GM18502 (cell line): Measurements from ENCODE around the gene SPATA32.

Experiments
- ATAC-seq: cut with Tn5 transposase; IDR thresholded peaks from one replicate; pipeline ENCODE4 v1.9.1; 2021; ENCODE audit warnings: mild to moderate bottlenecking; ENCODE audit not compliant: unreplicated experiment, poor library complexity

The SPATA32 gene

GRCh38 chr17:45248132-45248957, 13.5 kb downstream of the SPATA32 start:
- ATAC-seq: peak; percentile 63

DNA sequence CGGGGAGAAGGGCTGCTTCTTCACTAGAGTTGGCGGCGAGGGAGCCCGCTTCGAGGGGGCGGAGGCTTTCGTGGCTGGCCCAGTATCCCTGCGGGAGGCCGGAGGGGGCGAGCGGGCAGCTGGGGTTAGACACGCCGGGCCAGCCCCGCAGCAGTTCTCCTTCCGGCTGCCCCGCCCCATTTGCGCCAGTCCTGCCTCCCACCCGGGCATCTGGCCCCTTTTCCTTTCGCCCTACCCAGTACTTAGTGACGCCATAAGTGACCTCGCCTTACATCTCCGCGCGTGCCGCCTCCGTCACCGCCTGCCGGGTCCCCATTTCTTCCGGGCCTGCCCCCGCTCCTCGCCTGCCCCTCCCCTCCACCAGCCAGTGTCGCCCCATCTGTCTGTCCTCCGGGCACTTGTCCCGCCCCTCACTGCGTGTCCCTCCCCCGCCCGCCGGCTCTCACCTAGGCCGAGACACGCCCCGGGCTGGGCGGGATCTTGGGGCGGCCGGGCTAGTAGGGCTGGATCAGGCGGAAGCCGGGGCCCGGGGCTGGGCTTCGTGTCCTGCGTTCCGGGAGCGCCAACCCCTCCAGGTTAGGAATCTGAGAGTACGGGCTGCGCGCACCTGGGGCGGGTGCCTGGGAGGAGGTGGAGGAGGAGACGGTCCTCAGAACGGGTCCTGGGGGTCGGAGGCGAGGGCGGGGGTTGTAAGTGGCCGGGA, 14.3 kb downstream of the SPATA32 start:
- peak; percentile 81 for ATAC-seq

- ATAC-seq: no peak
These were observed 14.9 kb downstream of the SPATA32 start for GRCh38 chr17:45246861-45247428.

DNA sequence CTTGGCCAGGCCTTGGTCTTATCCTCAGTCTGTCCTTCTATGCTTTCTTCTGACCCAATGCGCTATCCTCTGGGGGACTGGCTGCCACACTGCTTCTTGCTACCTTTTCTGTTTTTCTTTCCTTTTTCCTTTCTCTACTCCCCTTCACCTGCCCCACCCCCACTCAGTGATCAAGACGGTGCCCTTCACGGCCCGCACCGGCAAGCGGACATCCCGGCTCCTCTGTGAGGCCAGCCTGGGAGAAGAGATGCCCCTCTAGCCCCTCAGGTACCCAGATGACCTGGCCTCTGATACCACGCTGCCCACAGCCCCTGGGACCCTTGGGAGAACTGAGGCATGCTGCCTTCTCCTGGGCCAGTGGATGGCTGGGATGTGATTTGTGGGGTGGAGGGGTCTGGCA, 15.6 kb downstream of the SPATA32 start:
- no peak for ATAC-seq

- no peak for ATAC-seq
These were observed 16.9 kb downstream of the SPATA32 start for GRCh38 chr17:45244725-45245656.

DNA sequence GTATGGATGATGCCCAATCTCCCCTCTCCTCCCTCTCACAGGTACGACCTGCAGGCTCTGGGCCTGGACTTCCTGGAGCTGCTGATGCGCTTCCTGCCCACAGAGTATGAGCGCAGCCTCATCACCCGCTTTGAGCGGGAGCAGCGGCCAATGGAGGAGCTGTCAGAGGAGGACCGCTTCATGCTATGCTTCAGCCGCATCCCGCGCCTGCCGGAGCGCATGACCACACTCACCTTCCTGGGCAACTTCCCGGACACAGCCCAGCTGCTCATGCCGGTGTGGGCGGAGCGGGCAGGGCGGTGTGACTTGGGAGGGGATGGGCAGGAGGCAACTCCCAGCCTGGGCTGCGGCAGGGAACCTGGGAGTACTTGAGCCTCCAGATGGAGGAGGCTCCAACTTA, 18.1 kb downstream of the SPATA32 start:
- ATAC-seq: no peak

GRCh38 chr17:45242029-45242414, 19.9 kb downstream of the SPATA32 start:
- ATAC-seq: no peak

- ATAC-seq: no peak
These were observed 20.4 kb downstream of the SPATA32 start for GRCh38 chr17:45241328-45242028.

DNA sequence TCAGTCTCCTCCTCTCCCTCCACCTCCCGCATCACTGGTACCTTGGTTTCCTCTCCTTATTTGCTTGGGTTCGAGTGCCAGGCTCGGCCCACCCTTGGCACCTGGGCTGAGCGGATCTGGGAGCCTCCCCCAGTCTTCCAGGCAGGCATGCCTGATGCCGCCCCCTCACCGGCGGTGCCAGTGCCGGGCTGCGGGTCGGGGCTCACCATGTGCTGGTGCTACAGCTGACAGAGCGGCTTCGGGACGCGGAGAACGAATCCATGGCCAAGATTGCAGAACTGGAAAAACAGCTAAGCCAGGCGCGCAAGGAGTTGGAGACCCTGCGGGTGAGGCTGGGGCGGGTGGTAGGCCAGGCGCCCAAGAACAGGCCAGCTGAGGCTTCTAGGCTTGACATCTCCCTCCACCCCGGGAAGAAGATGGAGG, 21.0 kb downstream of the SPATA32 start:
- ATAC-seq: no peak

DNA sequence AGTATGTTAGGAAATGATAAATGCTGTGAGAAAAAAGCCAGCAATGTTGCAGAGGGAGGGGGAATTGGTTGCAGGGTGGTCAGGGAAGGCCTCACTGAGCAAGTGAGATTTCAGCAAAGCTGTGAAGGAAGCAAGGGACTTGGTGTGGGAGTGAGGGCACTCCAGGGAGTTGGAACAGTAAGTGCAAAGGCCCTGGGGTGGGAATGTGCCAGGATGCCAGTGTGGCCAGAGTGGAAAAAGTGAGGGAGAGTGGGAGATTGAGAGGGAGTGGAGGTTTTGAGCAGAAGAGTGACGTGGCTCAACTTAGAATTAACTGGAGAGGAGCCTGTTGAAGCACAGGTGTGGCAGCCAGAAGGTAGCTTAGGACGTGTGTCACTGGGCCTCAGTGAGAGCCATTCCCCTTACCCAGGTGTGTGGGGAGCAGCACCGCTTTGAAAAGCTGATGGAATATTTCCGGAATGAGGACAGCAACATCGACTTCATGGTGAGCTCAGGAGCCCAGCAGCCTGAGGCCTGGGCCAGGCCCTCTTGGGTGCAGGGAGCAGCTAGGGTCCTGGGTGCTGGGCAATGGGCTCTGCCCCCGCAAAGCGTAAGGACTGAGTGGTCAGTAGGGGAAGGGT, 23.6 kb downstream of the SPATA32 start:
- no peak for ATAC-seq

- ATAC-seq: no peak
These were observed 24.2 kb downstream of the SPATA32 start for GRCh38 chr17:45237686-45238085.

- no peak for ATAC-seq
These were observed 25.6 kb downstream of the SPATA32 start for GRCh38 chr17:45236282-45236606.

DNA sequence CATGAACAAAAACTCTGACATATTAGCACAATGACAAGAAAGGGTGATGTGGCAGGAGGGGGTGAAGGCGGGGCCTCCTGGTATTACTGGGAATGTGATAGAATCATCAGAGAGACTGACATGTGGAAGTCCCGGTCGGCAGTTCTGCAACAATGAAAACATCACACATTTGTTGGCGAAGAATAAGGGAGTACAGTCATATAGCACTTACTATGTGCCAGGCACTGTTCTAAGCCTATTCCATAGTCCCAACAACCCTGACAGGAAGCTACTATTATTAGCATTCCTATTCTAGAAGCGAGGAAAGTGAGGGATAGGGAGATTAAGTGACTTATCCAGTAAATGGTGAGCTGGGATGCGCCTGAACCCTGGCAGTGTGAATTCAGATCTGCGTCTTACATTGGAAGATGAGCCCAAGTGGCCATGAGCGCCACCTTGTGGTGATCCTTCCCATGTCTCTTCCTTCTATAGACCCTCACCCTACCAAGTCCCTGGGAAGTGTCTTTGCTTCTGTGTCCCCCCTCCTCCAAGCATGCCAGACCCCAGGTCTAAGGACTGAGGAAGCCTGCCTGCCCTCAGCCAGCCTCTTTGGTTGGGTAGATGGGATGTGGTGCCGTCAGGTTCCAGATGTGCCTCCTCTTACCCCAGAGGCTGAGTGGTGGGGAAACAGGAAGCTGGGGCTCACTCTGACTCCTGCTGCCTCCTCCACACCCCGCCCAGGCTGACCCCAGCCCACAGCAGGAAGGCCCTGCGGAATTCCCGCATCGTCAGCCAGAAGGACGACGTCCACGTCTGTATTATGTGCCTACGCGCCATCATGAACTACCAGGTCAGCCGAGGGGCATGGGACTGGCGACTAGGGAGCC, 26.2 kb downstream of the SPATA32 start:
- ATAC-seq: no peak

DNA sequence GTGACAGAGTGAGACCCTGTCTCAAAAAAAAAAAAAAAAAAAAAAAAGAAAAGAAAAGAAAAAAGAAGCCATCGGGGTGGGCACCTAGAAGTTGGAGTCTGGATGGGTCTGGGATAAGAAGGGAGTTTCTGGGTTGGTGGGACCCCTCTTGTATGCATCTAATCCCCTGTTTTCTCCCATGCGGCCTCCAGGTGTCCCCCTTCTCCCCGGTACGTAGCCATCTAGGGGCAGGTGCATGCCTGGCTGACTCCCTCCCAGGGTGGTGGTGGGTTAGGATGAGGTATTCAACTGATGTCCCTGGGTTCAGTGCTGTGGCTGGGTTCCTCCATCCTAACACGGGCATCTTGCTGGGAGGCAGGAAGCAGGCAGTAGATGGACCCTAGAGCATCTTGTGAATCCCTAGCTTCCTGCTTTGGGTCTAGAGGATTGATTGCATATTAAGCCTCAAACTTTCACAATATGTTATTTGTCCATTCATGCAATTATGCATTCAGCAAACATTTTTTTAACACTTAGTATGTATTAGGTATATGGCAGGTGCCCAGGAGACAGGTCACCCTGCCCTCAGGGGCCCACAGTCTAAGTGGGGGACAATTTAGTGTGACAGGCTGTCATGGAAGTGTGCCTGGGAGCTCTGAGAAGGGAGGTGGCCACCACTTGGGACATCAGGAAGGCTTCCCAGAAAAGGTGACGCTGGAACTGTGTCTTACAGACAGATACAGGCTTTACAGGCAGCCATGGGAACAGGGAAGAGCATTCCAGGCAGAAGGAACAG, 27.1 kb downstream of the SPATA32 start:
- ATAC-seq: no peak

DNA sequence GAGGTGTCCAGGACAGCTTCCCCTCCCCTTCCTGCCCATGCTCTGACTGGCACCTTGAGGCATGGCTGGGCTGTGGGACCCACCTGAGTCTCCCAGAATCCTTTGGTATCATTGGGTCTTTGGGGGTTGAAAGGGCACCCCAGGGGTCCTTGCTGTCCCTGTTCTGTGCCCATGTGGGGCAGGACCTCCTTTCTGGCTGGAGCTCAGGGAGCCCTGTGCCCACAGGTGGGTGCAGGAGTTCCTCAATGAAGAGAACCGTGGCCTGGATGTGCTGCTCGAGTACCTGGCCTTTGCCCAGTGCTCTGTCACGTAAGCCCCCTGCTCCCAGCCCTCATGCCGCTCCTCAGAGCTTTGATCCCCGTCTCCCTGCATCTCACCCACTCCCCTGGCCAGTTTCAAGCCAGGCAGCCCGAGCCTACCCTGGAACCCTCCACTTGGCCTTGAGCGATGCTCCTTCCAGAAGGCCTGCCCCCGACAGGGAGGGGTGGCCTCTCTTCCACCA, 28.4 kb downstream of the SPATA32 start:
- no peak for ATAC-seq

DNA sequence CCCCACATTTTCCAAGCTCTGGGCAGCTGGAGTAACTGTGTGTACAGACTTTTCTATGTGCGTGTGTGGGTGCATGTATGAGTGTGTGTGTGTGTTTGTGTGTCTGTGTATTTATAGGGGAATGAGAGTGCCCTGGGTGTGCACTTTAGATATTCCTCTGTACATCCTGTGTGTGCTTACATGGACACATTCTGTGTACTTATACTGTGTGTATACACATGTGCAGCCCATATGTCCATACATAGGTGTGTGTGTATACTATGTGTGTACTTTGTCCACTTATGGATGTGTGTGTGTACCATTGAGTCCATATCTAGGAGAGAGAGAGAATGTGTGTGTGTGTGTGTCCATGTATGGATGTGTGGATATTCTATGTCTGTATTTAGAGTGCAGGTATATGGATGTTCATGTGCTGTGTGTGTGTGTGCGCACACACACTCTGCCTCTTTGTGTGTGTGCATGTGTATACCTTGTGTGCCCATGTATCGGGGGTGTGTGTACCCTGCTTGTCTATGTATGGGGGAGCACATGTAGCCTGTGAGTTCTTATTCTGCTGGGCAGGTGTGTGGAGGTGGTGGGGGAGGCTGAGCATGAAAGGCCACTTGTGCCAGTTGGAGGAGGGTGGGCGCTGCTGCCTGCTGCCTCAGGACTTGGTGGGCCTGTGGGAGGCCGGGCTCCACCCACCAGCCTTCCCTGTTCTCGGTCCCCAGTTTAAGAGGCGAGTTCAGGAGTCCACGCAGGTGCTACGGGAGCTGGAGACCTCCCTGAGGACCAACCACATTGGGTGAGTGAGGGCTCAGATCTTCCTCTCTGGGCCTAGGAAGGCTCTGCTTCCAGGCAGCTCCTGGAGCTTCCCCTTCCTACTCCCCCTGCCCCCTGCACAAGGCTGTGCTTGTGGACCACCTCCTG, 29.1 kb downstream of the SPATA32 start:
- ATAC-seq: no peak
